Fibroblast of the conjunctiva (primary cell): ENCODE results near the gene ZNF283.

ENCODE experiments used
- DNase-seq: peaks from one replicate; pipeline ENCODE4 v3.0.0-alpha.2; 2010; ENCODE audit warnings: low read depth

Gene ZNF283

DNA sequence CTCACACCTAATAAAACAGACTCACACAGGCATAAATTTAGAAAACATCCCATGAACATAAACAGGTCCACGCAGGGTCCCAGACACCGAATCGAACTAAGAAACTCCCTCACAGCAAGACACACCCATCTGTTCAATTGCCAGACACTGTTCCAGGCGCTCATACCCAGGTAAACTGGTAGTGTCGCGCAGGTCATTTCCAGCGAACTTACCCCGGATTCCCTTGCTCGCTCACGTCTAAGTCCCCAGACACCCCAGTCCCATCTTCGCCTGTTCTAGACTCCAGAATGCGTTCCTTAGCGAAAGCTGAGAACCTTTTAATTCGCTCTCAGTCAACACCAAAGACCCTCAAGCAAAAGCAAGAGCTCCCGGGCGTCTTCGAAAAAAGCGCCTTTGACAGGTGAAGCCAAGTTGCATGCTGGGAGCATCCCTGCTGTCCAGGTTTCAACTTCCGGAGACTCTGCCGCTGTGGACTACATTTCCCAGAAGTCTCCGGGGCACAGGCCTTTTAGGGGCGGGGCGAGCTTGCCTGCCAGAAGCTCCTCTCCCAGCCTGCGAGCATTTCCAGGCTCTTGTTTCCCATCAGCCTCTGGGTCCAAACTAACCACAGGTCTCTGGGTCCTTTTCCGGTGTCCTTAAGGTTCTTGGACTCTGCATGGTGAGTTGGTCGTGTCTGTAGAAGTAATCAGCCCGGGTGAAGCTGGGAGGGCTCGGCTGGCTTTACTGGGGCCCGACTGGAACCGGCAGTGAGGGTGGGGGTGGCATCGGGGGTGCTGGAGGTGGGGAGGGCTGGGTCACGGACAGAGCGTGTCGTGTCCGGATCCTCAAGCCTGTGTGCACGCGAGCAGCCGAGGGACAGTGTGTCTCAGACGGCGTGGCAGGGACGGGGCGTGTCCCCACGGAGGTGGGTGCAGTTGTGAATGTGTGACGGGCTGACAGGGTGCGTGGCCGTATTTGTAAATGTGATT, at the start of gene ZNF283:
TSS of gene ZNF283 (plus strand) at position 535 of the 968 bp plus-strand sequence. CDS start 6,184 bp downstream, outside the sequence.
- DNase-seq = peak; percentile 84

DNA sequence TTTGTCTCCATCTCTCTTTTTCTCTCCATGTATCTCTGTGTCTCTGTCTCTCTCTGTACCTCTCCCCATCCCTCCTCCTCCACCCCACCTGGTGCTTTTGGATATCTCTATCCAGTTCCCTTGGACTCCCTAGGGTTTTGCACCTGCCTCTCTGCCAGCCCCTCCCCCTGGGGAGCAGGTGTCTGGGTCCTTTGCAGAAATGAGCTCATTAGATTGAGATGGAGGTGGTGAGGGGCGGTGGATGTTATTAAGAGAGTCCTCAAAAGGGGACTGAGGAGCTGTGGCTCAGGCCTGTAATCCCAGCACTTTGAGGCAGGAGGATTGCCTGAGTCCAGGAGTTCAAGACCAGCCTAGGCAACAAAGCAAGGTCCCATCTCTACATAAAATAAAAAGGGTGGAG, 48.5 kb upstream of the ZNF283 start:
- DNase-seq = no peak

DNA sequence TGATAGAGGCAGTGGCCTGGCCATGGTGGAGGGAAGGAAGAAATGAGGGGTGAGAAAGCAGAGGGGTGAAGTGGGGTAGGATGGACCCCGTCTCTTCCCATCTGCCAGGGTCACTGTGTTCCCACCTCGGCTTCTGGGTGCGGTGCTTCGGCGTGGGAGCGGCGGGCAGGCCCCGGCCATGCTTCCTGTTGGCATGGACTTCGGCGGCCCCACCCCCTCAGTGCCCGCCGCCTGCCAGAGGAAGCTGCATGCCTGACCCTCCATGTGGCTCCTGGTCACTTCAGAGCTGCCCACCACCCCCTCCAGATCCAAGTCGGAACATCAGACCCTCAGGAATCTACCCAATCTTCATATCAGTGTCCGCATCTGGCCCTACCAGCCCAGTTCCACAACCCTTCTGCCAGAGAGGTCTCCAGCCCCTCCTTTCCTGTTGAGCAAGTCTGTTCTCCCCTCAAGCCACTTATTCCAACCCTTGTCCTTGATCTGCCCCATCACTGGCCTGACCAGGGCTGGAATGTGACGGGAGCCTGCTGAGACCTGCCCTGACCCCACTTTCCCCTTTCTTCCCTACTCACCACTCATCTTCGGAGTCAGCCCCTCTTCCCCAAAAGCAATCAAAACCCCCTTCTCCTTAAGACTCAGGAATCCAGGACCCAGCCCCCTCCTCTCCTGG, 47.8 kb upstream of the ZNF283 start:
- DNase-seq = no peak

DNA sequence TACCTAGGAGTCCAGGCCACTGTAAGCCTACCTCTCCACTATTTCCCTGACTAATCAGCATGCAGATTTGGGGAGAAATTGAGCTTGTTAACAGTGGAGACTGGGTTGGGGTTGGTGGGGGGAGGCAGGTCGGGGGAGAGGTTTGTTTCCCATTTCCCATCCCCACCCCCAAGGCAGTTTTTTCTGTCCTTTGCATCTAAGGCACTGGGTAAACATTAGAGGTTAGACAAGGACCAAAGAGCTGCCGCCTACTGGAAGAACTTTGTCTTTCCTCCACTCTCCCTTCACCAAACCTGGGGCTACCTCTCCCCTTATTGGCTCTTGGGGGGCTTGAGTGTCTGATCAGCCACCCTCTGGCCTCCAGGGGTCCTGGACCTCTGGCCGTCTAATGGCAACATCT, 47.3 kb upstream of the ZNF283 start:
- no peak for DNase-seq

DNA sequence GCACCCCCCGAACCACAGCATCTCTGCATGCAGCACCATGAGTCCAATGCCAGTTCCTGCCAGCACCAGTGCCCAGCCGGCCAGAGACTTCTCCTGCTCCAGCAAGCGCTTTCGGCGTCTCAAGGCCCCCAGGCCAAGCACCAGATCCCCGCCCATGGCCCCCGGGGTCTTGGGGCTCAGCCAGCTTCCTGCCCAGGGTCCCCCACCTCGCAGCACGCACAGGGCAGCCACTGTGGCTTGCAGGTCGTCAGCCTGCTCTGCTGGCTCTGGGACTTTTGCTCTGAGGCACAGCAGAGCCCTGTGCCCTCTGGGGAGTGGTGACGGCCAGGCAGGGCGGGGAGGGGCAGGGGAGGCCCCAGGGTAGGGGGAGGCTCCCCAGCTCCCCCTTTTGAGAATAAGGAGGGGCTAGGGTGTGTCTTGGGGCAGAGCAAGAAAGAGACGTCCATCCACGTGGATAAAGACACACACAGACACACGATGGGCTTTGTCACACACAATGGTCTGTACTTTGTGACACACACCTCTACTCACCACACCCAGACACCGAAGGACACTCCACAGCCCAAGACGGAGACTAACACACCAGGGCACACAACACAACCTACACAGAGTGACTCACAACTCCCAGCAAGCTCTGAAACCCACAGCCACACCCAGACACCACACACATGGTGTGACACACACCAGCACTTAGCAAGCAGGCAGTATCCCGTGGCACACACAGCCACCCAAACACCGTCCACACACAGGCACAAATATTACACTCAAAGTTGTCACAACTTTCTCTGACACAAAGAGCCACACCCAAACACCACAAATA, 46.2 kb upstream of the ZNF283 start, which contains the start of gene KCNN4:
TSS of gene KCNN4 (minus strand) at position 268 of the 820 bp plus-strand sequence. CDS start at position 156, 112 bp downstream.
- peak; percentile 18 for DNase-seq

DNA sequence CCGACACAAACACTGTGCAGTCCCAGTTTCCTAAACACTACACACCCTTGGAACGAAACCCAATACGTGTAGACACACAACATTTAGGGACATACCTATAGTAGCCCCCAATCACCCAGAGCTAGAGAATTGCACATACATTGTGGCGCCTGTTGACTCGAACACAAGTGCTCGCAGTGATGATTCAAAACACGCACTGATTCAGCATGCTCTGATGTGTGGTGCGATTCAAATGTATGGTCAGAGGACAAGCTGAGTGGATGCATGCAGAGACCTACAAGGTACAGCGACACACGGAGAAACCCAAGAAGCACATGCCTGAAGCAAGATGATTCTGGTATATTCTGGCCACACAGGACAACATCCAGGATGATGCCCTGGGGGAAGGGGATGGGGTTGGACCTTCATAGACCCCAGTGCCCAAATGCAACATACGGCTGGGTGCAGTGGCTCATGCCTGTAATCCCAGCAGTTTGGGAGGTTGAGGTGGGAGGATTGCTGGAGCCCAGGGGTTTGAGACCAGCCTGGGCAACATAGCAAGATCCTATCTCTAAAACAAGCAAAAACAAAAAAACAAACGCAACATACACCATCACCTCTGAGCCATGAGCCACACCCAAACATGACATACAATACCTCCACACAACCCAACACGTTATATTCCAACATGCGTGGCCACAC, 45.4 kb upstream of the ZNF283 start:
- DNase-seq = no peak

DNA sequence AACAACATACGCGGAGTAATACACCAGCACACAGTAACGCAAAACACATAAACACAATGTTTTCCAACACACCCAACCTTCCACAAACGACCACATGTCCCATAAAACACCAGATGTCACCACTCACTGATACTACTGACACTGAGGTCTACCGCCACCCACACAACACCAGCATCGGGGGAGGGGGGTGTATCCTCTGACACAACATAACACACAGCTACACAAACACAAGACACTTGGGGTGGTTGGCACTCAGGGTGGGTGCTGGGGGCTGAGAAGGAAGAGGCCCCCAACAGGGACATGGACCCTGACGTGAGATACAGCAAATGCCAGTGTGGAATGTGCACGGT, 44.8 kb upstream of the ZNF283 start:
- no peak for DNase-seq

DNA sequence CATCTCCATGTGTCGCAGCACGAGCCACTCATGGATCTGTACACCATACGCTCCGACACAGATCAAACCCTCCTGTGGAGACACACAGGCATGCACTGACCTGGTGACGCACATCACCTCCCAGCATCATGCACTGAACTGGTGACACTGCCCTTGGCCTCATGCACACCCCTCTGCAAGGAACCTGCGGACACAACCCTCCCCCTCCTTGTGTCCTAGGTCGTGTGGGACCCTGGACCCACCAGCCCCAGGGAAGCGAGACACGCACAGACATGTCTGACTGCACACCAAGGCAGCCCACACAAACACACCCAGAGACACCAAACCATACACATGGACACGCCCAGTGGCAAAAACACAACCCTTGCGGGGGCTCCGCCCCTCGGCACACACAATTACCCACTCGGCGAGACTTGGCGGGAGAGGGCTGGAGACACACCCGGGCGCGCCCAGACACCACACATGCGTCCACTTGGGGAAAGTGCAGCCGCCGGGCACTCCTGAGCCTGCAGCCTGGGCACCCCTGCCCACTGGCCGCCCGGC, 44.4 kb upstream of the ZNF283 start:
- DNase-seq = no peak

DNA sequence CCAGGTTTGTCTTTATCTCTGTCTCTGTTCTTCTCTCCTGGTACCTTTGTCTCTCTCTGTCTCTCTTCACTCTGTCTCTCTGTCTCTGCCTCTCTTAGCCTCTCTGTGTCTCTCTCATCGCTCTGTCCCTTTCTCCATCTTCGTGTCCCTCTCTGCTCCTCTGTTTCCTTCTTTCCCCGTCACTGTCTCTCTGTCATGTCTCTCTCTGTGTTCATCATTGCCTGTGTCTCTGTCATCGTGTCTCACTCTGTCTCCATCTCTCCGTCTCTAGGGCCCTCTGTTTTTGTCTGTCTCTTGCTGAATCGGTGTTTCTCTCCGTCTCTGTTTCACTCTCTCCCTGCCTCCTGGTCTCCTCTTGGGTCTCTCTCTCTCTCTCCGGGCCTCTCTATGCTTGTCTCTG, 43.5 kb upstream of the ZNF283 start:
- no peak for DNase-seq

DNA sequence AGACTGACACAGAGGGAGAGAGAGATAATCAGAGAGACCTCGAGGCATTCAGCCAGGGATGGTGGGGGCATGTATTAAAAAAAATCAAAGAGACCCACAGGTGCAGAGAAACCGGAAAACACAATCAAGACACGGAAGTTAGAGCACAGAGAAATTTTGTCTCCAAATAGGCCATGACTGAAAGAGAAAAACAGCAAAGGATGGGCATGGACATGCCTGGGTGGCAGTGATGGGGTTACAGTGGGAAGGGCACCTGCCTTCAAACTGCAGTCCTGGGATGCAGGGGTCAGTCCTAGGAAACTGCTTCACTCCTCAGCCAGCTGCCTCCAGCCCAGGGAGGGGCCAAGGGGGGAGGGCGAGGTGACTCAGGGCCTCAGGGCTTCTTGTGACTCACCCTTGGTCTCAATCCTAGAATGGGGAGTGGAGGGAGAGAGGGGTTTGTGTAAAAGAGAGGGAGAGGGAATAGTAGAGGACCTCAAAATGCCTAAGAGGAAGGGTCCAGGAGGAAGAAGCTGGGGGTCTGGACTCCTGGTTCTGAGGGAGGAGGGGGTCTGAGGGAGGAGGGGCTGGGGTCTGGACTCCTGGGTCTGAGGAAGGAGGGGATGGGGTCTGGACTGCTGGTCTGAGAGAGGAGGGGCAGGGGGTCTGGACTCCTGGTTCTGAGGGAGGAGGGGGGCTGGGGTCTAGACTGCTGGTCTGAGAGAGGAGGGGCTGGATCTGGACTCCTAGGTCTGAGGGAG, 42.7 kb upstream of the ZNF283 start:
- peak; percentile 66 for DNase-seq

DNA sequence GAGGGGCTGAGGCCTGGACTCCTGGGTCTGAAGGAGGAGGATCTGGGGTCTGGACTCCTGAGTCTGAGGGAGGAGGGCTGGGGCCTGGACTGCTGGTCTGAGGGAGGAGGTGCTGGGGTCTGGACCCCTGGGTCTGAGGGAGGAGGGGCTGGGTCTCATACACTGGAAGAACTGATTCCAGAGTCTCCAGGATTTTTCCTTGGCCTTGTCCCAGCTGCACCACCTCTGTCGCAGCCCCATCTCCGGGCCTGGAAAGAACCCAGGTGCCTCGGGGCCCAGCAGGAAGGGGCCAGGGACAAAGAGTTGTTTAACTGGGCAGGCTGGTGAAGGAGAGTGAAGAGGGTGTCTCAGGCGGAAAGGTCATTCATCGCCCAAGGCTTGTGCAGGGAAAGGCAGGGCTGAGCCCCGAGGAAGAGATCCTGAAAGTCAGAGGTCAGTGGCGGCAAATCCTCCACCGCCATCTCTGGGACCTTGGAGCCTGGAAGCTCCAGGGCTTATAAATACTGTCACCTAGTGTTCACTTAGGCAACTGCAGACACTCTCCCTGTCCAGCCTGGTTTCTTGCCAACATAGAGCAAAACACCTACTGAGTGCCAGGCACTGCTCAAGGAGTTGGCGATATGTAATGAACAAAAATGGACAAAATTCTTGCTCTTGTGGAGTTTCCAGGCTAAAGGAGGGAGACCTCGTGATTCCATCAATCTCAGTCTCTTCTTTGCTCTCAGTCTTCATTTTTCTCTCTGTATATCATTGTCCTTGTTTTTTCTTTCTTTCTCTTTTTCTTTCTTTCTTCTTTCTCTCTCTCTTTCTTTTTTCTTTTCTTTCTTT, 41.9 kb upstream of the ZNF283 start:
- DNase-seq = peak; percentile 51

DNA sequence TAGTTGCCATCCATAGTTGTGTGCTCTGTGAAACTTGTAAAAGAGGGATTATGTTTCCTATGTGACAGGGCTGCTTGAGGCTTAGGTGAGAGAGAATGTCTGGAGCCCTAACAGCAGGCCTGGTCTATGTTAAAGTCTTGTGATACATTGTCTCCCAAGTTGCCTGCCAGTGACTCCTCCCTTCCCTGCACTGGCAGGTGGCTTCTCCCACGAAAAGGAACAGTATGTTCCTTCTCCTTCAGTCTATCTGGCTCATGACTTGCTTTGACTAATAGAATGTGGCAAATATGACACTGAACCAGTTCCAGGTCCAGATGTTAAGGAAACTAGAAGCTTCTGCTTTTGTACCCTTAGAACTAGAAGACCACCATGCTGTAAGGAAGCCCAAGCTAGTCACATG, 40.5 kb upstream of the ZNF283 start:
- DNase-seq = no peak

DNA sequence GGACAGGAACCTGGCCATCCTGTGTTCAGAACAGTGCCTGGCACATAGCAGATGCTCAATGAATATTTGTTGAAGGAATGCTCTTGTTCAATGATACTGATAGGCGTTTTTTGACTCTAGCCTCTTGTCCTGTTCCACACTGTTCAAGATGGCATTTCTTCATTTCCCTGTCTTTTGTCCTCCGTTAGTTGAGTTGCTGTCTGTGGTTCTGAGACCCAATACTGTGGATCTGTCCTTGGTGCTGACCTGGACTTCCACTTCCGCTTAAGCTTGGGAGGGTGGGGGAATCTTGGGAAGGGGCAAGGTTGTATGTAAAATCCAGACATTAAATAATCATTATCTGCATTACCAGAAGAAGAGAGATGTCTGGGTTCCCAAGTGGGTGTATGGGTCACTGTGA, 38.1 kb upstream of the ZNF283 start:
- DNase-seq = no peak

DNA sequence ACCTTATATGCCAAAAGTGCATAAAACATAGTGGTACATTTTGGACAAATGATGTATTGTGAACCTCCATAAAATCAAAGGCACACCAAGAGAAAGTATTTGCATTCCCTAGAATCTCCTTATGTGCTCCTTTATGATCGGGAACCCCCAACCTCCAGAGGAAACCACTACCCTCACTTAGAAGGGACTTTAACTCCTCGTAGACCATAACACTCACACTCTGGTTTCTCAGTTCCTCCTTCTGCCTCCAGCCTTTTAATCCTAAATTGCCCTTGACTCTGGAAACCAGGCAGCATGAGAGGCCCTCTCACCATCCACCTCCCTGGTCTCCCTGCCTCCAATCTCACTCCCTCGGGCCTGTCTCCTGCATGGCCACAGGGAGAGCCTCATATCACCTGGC, 36.5 kb upstream of the ZNF283 start:
- no peak for DNase-seq

DNA sequence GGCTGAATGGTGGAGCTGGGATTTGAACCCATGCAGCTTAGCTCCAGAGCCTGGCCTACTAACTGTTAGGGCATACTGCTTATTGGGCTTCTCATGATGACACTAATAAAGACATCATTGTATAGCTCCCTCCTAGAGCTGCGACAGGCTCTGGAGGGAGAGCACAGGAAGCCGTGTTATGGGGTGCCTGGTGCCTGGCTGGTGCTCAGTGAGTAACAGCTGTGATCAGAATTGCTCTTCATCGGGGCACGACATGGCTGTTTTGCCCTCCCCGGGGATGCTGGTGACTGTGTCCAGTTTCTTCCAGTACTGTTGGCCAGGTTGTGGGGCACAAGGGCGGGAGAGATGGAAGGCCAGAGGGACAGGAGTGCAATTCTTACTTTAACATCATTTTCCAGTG, 30.0 kb upstream of the ZNF283 start:
- DNase-seq = no peak

DNA sequence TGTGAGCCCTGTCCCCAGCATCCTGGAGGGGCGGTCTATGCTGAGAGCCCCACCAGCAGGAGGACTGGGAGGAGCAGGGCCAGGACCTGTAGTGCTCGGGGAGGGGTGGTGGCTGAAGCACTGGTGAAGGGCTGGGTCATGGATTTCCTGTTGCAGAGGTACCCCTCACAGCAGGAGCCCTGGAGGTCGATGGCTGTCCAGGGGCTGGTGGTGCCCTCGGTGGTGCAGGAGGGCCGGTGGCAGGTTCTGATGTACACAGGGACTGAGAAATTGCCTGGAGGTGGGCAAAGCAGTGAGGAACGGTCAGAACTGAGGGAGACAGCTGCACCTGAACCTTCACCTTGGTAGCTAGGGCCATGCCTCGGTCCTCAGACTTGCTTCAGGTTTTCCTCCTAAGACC, 29.6 kb upstream of the ZNF283 start:
- DNase-seq = no peak

DNA sequence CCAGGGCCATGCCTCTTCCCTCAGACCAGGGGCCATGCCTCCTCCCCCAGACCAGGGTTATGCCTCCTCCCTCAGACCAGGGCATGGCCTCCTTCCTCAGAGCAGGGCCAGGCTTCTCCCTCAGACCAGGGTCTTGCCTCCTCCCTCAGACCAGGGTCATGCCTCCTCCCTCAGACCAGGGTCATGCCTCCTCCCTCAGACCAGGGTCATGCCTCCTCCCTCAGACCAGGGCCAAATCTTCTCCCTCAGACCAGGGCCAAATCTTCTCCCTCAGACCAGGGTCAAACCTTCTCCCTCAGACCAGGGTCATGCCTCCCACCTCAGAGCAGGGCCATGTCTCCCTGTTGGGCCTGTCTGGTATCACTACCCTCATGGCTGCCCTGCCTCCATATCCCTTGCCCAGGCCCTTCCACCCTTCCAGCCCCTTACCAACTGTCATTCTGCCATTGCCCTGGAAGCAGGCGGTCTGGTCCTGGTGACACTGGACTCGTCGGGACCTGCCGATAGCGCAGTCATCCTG, 29.0 kb upstream of the ZNF283 start:
- DNase-seq = no peak

DNA sequence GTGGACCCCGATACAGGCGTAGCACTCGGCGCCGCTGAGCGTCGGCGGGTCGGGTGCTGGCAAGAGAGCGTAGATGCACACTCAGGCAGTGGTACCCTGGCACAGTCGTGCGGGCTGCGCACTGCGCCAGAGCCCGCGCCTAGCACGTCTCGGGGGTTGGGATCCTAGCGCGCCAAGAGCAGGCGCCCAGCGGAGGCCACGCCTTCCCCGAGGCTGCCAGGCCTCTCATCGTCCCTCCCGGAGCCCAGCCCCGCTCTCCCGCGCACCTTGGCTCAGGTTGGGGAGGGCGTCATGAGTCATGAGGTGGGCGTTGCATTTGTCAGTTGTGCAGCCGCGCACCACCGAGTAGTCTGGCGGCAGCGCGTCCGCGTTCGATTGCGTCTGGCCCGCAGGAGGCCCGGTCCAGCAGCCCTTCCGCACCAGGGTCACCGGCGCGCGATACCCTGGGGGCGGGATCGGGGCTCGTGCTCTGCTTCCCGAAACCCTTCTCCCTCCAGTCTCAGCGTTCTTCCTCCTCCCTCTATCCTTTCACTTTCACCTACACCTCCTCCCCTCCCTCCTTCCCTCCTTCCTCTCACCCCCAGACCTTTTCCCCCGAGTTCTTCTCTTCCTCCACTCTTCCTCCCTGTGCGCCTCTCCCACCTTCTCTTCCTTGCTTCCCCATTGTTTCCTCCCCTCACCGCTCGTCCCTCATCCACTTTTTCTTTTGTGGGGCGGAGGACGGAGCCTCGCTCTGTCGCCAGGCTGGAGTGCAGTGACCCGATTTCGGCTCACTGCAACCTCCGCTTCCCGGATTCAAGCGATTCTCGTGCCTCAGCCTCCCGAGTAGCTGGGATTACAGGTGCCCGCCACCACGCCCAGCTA, 28.3 kb upstream of the ZNF283 start:
- no peak for DNase-seq
